Nephron progenitor cell (in vitro differentiated cells): ENCODE data around the gene ARHGEF38.

Source experiments
- DNase-seq: peaks from one replicate; pipeline ENCODE4 v3.0.0; 2021
- H3K27ac Mint-ChIP-seq: 2 replicates; pipeline ENCODE4 v1.8.0; 2021; ENCODE audit warnings: mild to moderate bottlenecking, moderate library complexity, mixed read lengths
- H3K27me3 Mint-ChIP-seq: 2 replicates; pipeline ENCODE4 v1.8.0; 2021; ENCODE audit warnings: mild to moderate bottlenecking, low read depth, mixed read lengths; ENCODE audit not compliant: poor library complexity
- H3K36me3 Mint-ChIP-seq: 2 replicates; pipeline ENCODE4 v1.8.0; 2021; ENCODE audit warnings: low read depth, mixed read lengths
- H3K4me1 Mint-ChIP-seq: 2 replicates; pipeline ENCODE4 v1.8.0; 2021; ENCODE audit warnings: mixed read lengths
- H3K4me3 Mint-ChIP-seq: 2 replicates; pipeline ENCODE4 v1.8.0; 2021; ENCODE audit warnings: mild to moderate bottlenecking, moderate library complexity, mixed read lengths
- H3K9me3 Mint-ChIP-seq: 2 replicates; pipeline ENCODE4 v1.8.0; 2021; ENCODE audit warnings: mild to moderate bottlenecking, moderate library complexity, mixed read lengths
- CTCF ChIP-seq: fragments of 200-600 bp; sonication (generic); IDR thresholded peaks from 2 replicates; pipeline ENCODE4 v1.5.0; 2021; ENCODE audit warnings: antibody characterized with exemption

The ARHGEF38 gene

GRCh38 chr4:105624530-105624929 is 72.1 kb downstream of the ARHGEF38 start:
- no peak overlapping the region for H3K27ac Mint-ChIP-seq
- DNase-seq, result no peak
- no peaks in the 10 kb centered on the region for H3K9me3 Mint-ChIP-seq
- H3K36me3 Mint-ChIP-seq, result no peaks in the 10 kb centered on the region
- no peak overlapping the region for H3K4me3 Mint-ChIP-seq
- peaks cover 7% of the 10 kb centered on the region for H3K27me3 Mint-ChIP-seq
- TF ChIP-seq CTCF, result no peak
- peaks cover 30% of the 10 kb centered on the region for H3K4me1 Mint-ChIP-seq

- Mint-ChIP-seq H3K4me3 (no peak overlapping the region), H3K9me3 (no peaks in the 10 kb centered on the region), H3K27me3 (peaks cover 4% of the 10 kb centered on the region), H3K27ac (no peak overlapping the region), H3K36me3 (no peaks in the 10 kb centered on the region), H3K4me1 (peaks cover 30% of the 10 kb centered on the region)
- TF ChIP-seq CTCF, result no peak
- DNase-seq, result no peak
Observed at GRCh38 chr4:105625214-105625613, 72.8 kb downstream of the ARHGEF38 start.

GRCh38 chr4:105626846-105627245 is 74.4 kb downstream of the ARHGEF38 start:
- no peak for TF ChIP-seq CTCF
- H3K4me1 Mint-ChIP-seq, result peaks cover 24% of the 10 kb centered on the region
- no peaks in the 10 kb centered on the region for H3K9me3 Mint-ChIP-seq
- no peak for DNase-seq
- H3K36me3 Mint-ChIP-seq, result no peaks in the 10 kb centered on the region
- H3K4me3 Mint-ChIP-seq, result no peak overlapping the region
- peaks cover 4% of the 10 kb centered on the region for H3K27me3 Mint-ChIP-seq
- no peak overlapping the region for H3K27ac Mint-ChIP-seq

- Mint-ChIP-seq H3K27me3 (peaks cover 4% of the 10 kb centered on the region), H3K4me1 (peaks cover 16% of the 10 kb centered on the region), H3K4me3 (no peak overlapping the region), H3K9me3 (no peaks in the 10 kb centered on the region), H3K27ac (no peak overlapping the region), H3K36me3 (no peaks in the 10 kb centered on the region)
- no peak for DNase-seq
- TF ChIP-seq CTCF, result no peak
Observed at GRCh38 chr4:105627620-105628019, 75.2 kb downstream of the ARHGEF38 start.

- H3K4me3 Mint-ChIP-seq, result no peak overlapping the region
- no peak overlapping the region for H3K27ac Mint-ChIP-seq
- no peak for TF ChIP-seq CTCF
Observed at GRCh38 chr4:105630670-105631655, 78.5 kb downstream of the ARHGEF38 start.

More at GRCh38 chr4:105630670-105631655, 78.5 kb downstream of the ARHGEF38 start:
- DNase-seq, result no peak
- Mint-ChIP-seq H3K4me1 (peaks cover 13% of the 10 kb centered on the region), H3K36me3 (no peaks in the 10 kb centered on the region), H3K9me3 (no peaks in the 10 kb centered on the region), H3K27me3 (no peaks in the 10 kb centered on the region)
